GM18868 (cell line): Measurements from ENCODE around the gene PRPF39.
A peak's percentile ranks its signal among the peaks of the same experiment; 100 is the strongest.
"Not testable (repeated sequence)": the region's sequence is repeated elsewhere in the genome, so short reads cannot be mapped to it uniquely, and the experiment has no call there.

Experiments
- ATAC-seq: cut with Tn5 transposase; IDR thresholded peaks from one replicate; pipeline ENCODE4 v1.9.1; 2021; ENCODE audit warnings: mild to moderate bottlenecking, moderate library complexity; ENCODE audit not compliant: unreplicated experiment

Gene PRPF39

DNA sequence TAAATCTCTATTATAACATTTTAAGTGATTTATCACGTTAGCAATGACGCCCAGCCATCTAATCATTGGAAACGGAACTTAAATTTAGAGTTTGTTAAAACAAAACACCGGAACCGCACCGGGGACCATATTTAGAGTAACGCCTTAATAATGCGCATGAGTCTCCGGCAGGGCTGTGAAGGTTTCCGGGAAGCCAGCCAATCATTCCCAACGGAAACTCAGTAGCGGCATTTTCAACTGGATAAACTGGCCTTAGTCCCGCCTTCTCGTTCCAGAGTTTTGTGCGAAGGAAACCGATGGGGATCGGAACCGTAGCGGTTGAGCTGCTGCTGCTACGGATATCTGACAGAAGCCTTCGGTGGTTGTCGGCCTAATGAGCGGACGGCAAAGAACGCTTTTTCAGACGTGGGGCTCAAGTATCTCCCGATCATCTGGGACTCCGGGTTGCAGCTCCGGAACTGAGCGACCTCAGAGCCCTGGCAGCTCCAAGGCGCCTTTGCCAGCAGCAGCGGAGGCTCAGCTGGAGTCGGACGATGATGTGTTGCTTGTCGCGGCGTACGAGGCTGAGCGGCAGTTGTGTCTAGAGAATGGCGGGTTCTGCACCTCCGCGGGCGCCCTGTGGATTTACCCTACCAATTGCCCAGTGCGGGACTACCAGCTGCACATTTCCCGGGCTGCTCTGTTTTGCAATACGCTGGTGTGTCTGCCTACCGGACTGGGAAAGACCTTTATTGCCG is 51.9 kb downstream of the PRPF39 start, which contains the start of gene FANCM:
Gene FANCM, plus strand, starts transcription at position 272 of the 737 bp plus-strand sequence. Its CDS starts 102 bp downstream, at position 374.
- ATAC-seq: peak; percentile 35

DNA sequence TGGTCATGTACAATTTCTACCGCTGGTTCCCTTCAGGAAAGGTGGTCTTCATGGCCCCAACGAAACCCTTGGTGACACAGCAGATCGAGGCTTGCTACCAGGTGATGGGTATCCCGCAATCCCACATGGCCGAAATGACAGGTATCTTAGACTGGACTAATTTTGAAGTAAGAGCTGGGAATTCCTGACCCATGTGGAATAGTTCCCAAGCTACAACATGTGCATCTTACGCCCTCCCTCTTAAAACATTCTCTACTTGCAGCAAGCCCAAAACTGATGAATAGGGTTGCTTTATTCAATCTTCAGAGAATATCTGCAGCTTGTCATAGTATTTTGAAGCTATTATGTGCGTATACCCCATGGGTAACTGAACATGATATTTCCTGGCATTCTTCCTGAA is 52.5 kb downstream of the PRPF39 start:
- no peak for ATAC-seq

DNA sequence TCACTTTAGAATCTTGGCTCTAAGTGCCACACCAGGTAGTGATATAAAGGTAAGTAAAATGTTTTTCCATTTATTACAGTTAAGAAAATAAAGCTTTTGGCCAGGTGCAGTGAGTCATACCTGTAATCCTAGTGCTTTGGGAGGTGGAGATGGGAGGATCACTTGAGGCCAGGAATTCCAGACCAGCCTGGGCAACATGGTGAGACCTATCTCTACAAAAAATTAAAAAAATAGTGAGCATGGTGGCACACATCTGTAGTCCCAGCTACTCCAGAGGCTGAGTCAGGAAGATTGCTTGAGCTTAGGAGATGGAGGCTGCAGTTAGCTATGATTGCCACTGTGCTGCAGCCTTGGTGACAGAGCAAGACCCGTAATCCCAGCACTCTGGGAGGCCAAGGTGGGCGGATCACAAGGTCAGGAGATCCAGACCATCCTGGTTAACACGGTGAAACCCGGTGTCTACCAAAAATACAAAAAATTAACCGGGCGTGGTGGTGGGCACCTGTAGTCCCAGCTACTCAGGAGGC is 56.8 kb downstream of the PRPF39 start:
- ATAC-seq: no peak

DNA sequence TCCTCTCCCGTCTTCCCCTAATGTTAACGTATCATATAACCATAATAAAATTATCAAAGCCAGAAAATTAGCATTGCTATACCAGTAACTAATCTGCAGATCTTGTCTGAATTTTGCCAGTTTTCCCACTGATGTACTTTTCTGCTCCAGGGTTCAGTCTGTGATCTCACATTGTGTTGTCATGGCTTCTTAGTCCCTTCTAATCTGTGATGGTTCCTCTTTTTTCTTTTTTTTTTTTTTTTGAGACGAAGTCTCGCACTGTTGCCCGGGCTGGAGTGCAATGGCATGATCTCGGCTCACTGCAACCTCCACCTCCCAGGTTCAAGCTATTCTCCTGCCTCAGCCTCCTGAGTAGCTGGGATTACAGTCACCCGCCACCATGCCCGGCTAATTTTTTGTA is 58.2 kb downstream of the PRPF39 start:
- not testable (repeated sequence) for ATAC-seq

DNA sequence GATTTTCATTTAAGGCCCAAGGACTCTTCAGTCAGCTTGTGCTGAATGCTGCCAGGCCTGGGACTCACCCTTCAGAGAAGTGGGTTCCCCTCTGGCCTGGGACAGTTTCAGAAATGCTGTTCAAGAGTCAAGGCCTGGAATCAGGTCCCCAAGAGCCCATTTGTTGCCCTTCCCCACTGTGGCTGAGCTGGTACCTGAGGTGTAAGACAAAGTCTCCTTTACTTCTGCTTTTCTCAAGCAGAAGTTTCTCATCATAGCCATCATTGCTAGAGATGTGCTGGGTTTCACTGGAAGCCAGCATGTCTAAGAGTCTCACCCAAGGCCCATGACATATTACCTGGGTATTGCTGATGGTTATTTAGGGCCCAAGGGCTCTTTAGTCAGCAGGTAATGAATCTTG is 60.7 kb downstream of the PRPF39 start:
- peak; percentile 79 for ATAC-seq

DNA sequence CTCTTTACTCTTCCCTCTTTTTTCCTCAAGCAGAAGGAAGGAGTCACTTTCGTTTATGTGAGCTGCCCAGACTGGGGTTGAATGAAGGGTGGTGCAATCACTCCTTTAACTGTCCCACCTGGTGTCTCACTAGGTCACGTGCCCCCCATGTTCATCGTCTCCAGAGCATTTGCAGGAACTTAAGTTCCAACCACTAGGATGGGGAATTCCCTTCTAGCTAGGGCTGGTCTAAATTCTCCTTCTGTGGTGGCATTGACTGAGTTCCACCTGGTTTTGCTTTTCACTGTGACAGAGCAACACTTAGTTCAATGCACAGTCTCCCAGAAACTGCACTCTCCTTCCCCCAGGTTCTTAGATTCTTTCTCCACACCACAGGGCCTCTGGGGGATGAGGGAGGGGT is 61.3 kb downstream of the PRPF39 start:
- ATAC-seq: peak; percentile 68

DNA sequence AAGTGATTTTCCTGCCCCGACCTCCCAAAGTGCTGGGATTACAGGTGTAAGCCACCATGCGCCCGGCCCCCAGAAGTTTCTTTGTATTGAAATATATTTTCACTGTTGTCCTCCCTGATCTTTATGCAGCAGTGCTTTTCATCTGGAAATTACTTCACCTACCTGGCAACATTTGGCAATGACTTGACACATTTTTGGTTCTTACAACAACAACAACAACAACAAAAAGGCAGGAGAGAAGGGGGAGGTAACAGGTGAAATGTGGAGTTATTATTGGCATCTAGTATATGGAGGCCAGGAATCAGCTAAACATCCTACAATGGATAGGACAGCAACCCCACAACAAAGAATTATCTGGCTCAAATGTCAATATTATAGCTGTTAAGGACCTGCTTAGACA is 65.7 kb downstream of the PRPF39 start:
- no peak for ATAC-seq

DNA sequence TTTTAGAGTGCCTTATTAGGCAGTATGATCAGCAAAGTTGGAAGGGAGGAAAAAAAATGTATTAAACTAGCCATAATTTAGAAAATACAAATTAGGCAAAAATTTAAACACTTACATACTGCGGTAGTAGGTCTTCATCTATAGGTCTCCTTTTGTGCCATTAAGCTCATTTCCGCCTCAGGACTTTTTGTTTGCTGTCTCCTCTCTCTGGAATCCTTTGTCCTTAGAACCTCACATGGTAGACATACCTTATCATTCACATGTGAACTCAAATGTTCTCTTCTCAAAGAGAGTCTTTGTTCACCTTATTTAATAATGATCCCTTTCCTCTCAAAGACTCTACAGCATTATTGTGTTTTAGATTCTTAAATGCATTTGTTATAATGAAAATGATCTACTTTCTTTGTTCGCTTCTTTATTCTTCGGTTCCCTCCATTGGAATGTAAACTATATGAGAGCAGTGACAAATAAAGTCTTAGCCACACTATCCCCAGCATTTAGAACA is 66.5 kb downstream of the PRPF39 start:
- ATAC-seq: no peak

DNA sequence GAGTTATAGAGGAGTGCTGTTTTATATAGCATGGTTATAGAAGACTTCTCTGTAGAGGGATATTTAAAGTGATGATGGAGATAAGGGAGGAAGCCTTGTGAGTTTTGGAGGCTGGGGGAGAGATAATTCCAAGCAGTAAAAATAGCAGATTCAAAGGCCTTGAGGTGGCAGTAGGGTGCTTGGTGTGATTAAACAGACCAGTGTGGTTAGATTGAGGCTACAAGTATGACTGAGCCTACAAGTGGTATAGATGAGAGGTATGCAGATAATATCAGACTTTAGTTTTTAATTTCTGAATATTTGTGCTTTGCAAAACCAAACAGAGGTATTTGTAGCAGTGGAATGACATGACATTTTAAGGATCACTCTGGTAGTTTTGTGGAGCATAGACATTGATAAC is 72.2 kb downstream of the PRPF39 start:
- peak; percentile 95 for ATAC-seq
